Subcutaneous abdominal adipose tissue (tissue), 5 donors: ENCODE data around the gene ECI2.

ENCODE experiments used
- H3K27ac ChIP-seq: one replicate; pipeline ENCODE4 v1.7.0; 2013; ENCODE audit warnings: low read depth, mild to moderate bottlenecking, inconsistent platforms, low read length, moderate library complexity
- H3K27me3 ChIP-seq, 5 donors: one replicate each; pipeline ENCODE4 v1.7.0; 2013; ENCODE audit warnings: low read length in 5 of 5, inconsistent platforms in 1 of 5; ENCODE audit not compliant: control insufficient read depth in 5 of 5, insufficient read depth in 4 of 5
- H3K36me3 ChIP-seq, 5 donors: one replicate each; pipeline ENCODE4 v1.7.0; 2013; ENCODE audit warnings: low read length in 5 of 5; ENCODE audit not compliant: control insufficient read depth in 5 of 5, insufficient read depth in 5 of 5
- H3K4me1 ChIP-seq, 5 donors: one replicate each; pipeline ENCODE4 v1.7.0; 2013; ENCODE audit warnings: low read length in 5 of 5, mild to moderate bottlenecking in 3 of 5, moderate library complexity in 1 of 5; ENCODE audit not compliant: control insufficient read depth in 5 of 5, insufficient read depth in 5 of 5
- H3K4me3 ChIP-seq, 5 donors: one replicate each; pipeline ENCODE4 v1.7.0; 2013; ENCODE audit warnings: low read length in 5 of 5, low read depth in 1 of 5
- H3K9ac ChIP-seq, 5 donors: one replicate each; pipeline ENCODE4 v1.7.0; 2013; ENCODE audit warnings: low read length in 5 of 5, mild to moderate bottlenecking in 4 of 5, moderate library complexity in 3 of 5
- H3K9me3 ChIP-seq, 5 donors: one replicate each; pipeline ENCODE4 v1.7.0; 2013; ENCODE audit warnings: low read length in 5 of 5; ENCODE audit not compliant: control insufficient read depth in 5 of 5
- donor health status: healthy.
- donor health status: healthy.
- donor health status: healthy.
- donor health status: healthy.
- donor health status: healthy.

ECI2 gene

DNA sequence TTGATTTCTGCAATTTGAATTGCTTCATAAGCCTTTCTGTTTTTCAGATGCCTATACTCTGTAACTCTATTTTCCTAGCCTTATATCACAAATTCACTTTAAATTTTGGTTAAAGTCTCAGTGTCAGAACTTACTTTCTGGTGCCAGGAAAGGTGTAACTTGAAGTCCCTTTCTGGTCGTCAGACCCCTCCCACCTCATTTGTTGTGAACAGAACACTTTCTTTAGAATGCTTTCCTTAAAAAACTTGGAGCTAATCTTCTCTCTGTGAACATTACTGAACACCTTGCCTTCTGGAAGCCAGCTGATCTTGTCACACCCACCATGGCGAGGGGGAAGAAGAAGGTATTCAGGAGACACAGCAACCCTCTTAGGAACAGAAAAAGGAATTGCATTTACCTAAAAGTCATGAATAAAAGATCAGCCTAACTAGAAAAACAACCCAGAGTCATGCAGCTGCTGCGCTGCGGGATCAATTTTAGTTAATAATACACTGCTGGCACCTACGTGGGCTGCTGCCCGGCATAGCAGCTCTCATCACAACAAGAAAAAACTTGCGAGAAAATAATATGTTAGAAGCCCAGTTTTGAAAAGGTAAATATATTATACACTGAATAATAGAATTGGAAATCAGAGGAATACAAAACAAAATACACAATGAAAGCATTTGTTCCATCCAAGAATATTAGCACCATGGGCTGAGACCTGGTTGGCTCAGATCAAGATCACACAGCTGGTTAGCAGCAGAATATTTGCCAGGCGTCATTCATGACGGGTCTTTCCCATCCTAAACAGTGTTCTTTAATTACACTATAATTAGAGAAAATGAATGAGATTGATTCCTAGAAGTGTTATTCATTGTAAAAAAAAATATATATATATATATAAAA lies 50.7 kb downstream of the ECI2 start:
- H3K27me3 ChIP-seq: no peaks in the 10 kb centered on the region
- no peak overlapping the region for H3K27ac ChIP-seq

DNA sequence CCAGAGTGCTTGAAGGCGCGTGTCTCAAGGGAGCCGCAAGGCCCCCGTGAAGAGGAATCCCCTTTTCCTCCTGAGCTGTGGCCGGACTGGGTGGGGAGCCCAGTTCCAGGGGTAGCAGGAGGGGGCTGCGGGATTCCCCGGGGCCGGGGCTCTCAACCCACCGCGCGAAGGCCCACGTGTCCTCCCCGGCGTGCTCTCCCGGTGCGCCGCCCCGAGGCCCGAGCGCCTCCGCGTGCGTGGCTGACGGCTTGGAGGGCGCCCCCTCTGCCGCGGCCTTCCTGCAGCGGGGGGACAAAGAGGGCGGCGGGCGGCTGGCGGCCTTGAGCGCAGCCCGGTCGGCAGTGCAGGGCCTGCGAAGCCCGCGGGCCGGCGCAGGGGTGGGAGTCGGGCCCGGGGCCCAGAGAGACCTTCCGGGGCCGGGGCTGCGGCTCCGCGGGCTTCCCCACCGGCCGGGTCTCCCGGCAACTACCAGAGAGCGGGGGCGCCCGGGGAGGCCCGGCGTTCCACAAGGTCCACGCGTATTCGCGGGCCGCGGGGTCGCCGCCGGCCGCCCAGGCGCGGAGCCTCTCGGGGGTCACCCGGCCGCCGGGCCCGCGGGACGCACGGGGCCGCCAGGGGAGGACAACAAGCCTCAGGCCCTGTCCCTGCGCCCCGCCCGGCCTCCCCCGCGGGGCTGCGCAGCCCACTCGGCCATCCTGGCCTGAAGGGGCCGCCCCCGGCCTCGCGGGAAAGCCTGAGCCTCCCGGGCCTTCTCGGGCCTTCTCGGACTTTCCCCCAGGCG lies 56.5 kb downstream of the ECI2 start, which contains the start of gene FAM217A:
FAM217A (minus strand) TSS at position 447 of the 781 bp plus-strand sequence. CDS start 1,723 bp downstream, outside the sequence.
- H3K36me3 ChIP-seq: no peaks in the 10 kb centered on the region
- no peaks in the 10 kb centered on the region for H3K9me3 ChIP-seq
- no peak within 1 kb of the TSS for H3K9ac ChIP-seq
- H3K27ac ChIP-seq: no peak within 1 kb of the TSS
- peaks cover 0 to 5% (median 0%) of the 10 kb centered on the region in 5 donors for H3K27me3 ChIP-seq
- peaks cover 0 to 14% (median 4%) of the 10 kb centered on the region in 5 donors for H3K4me1 ChIP-seq
- no peak within 1 kb of the TSS for H3K4me3 ChIP-seq

More for the DNA sequence above, 50.7 kb downstream of the ECI2 start:
- Histone ChIP-seq H3K4me1 (no peaks in the 10 kb centered on the region), H3K9me3 (no peaks in the 10 kb centered on the region), H3K4me3 (no peak overlapping the region), H3K9ac (no peak overlapping the region), H3K36me3 (no peaks in the 10 kb centered on the region)

DNA sequence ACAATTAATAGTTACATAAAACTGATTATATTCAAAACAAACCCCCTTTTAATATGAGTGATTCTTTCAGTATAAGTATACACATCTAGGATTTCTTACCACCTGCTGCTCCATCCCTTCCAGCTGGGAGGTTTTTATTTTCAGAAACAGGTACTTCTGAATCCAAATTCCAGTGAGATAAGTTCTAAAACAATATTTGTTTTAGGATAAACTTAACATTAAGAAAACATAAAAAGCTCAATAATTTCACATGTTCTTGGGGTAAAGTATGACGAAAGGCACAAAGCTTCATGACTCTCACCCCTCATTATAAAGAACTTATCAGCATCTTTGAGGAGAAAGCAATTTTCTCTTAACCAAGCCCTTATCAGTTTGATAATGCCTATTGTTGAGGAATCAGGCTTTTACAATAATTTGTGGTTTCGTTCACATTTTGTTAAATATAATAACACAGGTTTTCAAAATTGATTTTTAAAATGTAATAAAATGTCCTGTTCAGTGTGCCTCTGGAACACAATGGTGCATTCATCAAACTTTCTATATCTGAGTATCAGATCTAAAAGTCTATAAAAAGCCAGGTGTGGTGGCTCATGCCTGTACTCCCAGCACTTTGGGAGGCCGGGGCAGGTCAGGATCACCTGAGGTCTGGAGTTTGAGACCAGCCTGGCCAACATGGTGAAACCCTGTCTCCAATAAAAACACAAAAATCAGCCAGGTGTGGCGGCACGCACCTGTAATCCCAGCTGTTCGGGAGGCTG lies 60.7 kb downstream of the ECI2 start:
- H3K9me3 ChIP-seq: no peaks in the 10 kb centered on the region
- peaks cover 0 to 14% (median 4%) of the 10 kb centered on the region in 5 donors for H3K4me1 ChIP-seq
- H3K9ac ChIP-seq: no peak overlapping the region
- no peaks in the 10 kb centered on the region for H3K36me3 ChIP-seq
- no peak overlapping the region for H3K4me3 ChIP-seq
- H3K27ac ChIP-seq: no peak overlapping the region
- peaks cover 0 to 5% (median 0%) of the 10 kb centered on the region in 5 donors for H3K27me3 ChIP-seq

DNA sequence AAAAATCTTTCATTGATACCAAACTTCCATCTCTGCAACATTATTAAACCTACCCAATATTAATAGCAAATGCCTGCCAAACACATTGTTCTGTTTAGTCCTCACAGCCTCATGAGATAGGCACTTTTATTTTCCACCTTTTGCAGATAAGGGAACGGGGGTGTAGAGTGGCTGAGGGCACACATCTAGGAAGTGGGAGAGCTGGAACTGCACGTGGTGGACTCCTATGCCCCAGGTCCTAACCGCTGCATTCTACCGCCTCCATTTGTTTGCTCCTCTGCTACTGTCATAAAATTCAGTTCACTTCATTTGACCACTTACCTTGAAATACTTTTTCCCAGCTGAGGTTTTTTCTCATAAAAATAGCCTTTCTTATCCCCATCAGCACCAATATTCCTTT lies 64.0 kb downstream of the ECI2 start:
- Histone ChIP-seq H3K27ac (no peak overlapping the region), H3K4me1 (no peaks in the 10 kb centered on the region), H3K36me3 (no peaks in the 10 kb centered on the region), H3K4me3 (no peak overlapping the region), H3K27me3 (no peaks in the 10 kb centered on the region), H3K9me3 (no peaks in the 10 kb centered on the region), H3K9ac (no peak overlapping the region)

DNA sequence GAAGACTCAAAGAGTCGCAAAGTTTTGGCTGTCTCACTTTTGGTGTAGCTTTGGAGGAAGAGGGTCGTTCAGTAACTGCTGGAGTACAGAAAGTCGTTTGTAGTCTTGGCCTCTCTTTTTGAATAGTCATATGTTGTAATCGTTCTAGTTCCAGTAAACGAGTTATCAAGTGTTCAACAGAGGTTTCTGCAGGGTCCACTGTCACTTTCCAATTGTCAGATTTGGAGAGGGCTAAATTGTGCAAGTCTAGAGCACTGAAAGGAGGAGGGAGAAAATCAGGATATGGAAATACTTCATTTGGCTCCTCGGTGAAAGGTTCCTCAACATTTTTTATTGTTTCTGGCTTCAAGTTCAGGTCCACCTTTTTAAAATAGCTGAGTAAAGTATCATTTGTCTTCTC lies 66.2 kb downstream of the ECI2 start:
- Histone ChIP-seq H3K4me1 (no peaks in the 10 kb centered on the region), H3K9ac (no peak overlapping the region), H3K4me3 (no peak overlapping the region), H3K9me3 (no peaks in the 10 kb centered on the region), H3K36me3 (peaks cover 7 to 18% (median 14%) of the 10 kb centered on the region in 5 donors), H3K27ac (no peak overlapping the region), H3K27me3 (no peaks in the 10 kb centered on the region)

DNA sequence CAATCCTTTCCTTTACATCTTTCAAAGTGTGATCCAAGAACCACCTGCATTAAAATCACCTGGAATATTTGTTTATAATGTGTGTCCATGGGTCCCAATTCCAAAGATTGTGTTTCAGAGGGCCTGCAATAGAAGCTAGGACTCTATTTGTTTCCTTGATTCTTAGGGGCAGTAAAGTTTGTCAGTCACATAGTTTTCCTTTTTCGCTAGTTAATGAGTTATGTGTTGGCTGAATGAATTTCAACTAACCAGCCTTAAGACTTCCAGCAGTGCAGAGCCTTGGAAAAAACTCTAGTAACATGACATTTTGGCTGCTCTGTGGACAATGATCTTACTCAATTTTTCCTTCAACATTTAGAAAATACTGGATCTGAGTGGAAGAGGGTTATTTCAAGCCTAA lies 67.7 kb downstream of the ECI2 start:
- Histone ChIP-seq H3K36me3 (peaks cover 18 to 33% (median 25%) of the 10 kb centered on the region in 5 donors), H3K4me1 (no peaks in the 10 kb centered on the region), H3K4me3 (no peak overlapping the region), H3K9me3 (no peaks in the 10 kb centered on the region), H3K9ac (no peak overlapping the region), H3K27me3 (no peaks in the 10 kb centered on the region), H3K27ac (no peak overlapping the region)

DNA sequence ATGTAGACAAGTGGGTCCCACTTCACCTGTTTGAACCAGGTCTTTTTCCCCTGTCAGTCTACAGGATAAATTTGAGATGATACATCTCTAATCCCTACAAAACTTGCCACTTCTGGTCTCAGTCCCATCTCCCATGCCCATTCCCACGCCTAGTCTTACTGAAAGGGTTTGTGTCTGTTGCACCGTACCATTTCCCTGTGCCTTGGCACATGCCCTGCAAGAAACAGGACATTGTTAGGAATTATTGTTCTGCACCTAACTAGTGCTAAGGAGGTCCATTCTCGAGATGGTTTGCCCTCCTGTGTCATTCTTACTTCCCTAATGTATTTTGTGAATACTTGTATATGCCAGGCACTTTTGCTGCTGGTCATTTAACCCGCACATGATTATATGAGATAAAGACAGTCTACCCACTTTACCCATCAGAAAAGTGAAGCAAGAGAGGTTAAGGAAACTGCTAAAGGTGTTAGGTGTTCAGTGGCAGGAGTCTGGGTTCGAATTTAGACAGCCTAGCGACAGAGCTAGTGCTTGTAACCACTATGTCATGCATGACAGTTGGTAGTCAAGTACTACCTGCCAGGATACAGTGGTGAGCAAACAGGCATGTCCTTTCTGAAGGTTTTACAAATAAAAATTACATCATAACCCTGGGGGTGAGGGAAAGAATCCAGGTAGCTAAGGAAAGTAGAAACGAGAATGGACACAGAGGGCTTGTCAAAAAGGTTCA lies 69.2 kb downstream of the ECI2 start:
- H3K27me3 ChIP-seq: no peaks in the 10 kb centered on the region
- peaks cover 32 to 48% (median 40%) of the 10 kb centered on the region in 5 donors for H3K36me3 ChIP-seq
- H3K9ac ChIP-seq: no peak overlapping the region
- H3K27ac ChIP-seq: no peak overlapping the region
- no peak overlapping the region for H3K4me3 ChIP-seq
- H3K4me1 ChIP-seq: no peaks in the 10 kb centered on the region
- no peaks in the 10 kb centered on the region for H3K9me3 ChIP-seq
